BLaER1 treated with 17β-estradiol and CSF1 and Interleukin-3, amounts not matched to agents 10 nM and 100 nM (cell line): ENCODE measurements around the gene CRAT.
A peak's percentile ranks its signal among the peaks of the same experiment; 100 is the strongest.

Experiments used
- H3K27ac ChIP-seq, 11 experiments: shearing (Covaris generic); formaldehyde crosslinking; 2 replicates each; pipeline ENCODE4 v1.8.1; 2022
- H3K27me3 ChIP-seq, 11 experiments: shearing (Covaris generic); formaldehyde crosslinking; 2 replicates each; pipeline ENCODE4 v1.8.1; 2022
- H3K36me3 ChIP-seq, 11 experiments: shearing (Covaris generic); formaldehyde crosslinking; 2 replicates each; pipeline ENCODE4 v1.8.1; 2022
- H3K4me1 ChIP-seq, 10 experiments: shearing (Covaris generic); formaldehyde crosslinking; 2 replicates each; pipeline ENCODE4 v1.8.1; 2022
- H3K4me2 ChIP-seq, 11 experiments: shearing (Covaris generic); formaldehyde crosslinking; 2 replicates each; pipeline ENCODE4 v1.8.1; 2022
- H3K4me3 ChIP-seq, 10 experiments: shearing (Covaris generic); formaldehyde crosslinking; 2 replicates each; pipeline ENCODE4 v1.8.1; 2022
- H3K9ac ChIP-seq, 11 experiments: shearing (Covaris generic); formaldehyde crosslinking; 2 replicates each; pipeline ENCODE4 v1.8.1; 2022
- H3K9me3 ChIP-seq, 11 experiments: shearing (Covaris generic); formaldehyde crosslinking; replicated peaks in 1 of 11; 2 replicates each; pipeline ENCODE4 v1.8.1; 2022
- H4K20me1 ChIP-seq, 11 experiments: shearing (Covaris generic); formaldehyde crosslinking; 2 replicates each; pipeline ENCODE4 v1.8.1; 2022
- Cebpa-rat ChIP-seq, 11 experiments: shearing (Covaris generic); IDR thresholded peaks; 2 replicates each; pipeline ENCODE4 v1.8.1; 2022

CRAT gene

DNA sequence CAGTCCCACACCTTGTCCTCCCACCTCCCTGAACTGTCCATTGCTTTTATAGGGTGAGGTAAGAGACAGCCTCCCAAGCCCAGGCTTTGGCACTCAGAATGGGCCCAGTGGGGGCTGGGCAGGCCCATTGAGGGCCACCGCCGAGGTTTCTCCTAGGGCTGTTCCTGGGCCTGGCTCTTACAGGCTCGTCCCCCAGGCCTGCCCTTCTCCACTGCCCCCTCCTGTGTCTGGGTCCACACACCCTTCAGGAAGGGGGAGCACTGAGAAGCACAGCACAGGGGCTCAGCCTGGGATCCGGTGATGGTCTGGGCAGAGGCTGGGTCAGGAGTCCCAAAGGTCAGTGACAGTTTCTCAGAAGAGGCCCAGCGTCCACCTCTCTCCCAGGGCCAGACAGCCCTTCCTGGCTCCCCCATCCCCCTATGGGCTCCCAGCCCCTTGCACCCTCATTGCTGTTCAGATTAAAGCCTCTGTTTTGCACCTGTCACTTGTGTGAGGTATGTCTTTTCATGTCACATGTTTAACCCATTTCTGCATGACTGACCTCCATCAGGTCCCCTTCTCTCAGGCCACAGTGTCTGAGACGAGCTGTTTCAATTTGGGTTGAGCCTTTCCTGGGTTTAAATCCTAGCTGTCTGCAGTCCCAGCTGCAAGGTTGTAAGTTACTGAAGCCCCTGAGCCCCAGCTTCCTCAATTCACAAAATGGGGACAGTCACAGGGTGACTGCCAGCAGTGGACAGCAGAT, 38.0 kb upstream of the CRAT start:
- Histone ChIP-seq H3K36me3 (peaks cover 24 to 77% (median 45%) of the 10 kb centered on the region in 11 experiments), H3K9me3 (no peaks in the 10 kb centered on the region), H3K4me3 (no peak overlapping the region), H3K4me2 (peak overlapping the region in 6 of 11 experiments; percentile 3 to 27 (median 14); a peak in 5 of 22 replicates), H4K20me1 (peaks cover 0 to 15% (median 0%) of the 10 kb centered on the region in 11 experiments; a peak in 6 of 22 replicates), H3K27ac (peak overlapping the region in 5 of 11 experiments; percentile 15 to 44 (median 32); a peak in 8 of 22 replicates), H3K27me3 (no peaks in the 10 kb centered on the region), H3K9ac (peak overlapping the region in 8 of 11 experiments; percentile 2 to 44 (median 27); a peak in 9 of 22 replicates), H3K4me1 (peaks cover 36 to 61% (median 49%) of the 10 kb centered on the region in 10 experiments)
- TF ChIP-seq Cebpa-rat (IDR thresholded peaks at IDR 0.05), result no peak

DNA sequence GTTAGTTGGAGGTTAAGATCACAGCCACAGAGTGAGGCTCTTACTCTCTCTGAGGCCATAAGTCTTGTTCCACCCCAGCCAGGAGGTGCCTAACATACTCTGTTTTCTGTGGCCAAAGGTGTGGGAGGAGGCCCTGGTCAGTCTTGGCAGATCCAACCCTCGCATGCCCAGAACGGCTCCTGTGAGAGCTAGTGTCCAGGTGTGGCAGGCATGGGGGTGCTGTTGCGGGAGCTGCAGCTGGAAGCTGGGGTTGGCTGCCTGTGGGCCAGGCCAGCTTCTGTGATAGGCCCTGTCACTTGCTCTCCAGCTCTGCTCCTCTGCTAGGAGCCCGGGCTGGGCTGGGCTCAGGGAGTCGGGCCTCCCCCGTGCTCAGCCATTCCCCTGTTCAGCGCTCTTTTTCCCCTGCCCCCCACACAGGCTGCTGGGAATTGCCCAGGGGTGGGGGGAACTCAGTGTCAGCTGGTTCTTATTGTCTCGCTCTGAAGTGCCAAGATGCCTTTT, 35.9 kb upstream of the CRAT start:
- Histone ChIP-seq H3K27ac (peak overlapping the region in 8 of 11 experiments; percentile 33 to 55 (median 50); a peak in 12 of 22 replicates), H3K9me3 (no peaks in the 10 kb centered on the region), H3K36me3 (peaks cover 30 to 89% (median 54%) of the 10 kb centered on the region in 11 experiments), H3K4me3 (no peak overlapping the region), H4K20me1 (peaks cover 0 to 15% (median 0%) of the 10 kb centered on the region in 11 experiments; a peak in 6 of 22 replicates), H3K9ac (peak overlapping the region in 9 of 11 experiments; percentile 19 to 60 (median 31); a peak in 13 of 22 replicates), H3K4me2 (peak overlapping the region in 1 of 11 experiments; percentile 4; a peak in 2 of 22 replicates), H3K4me1 (peaks cover 58 to 83% (median 70%) of the 10 kb centered on the region in 10 experiments), H3K27me3 (no peaks in the 10 kb centered on the region)
- TF ChIP-seq Cebpa-rat (IDR thresholded peaks at IDR 0.05), result no peak

DNA sequence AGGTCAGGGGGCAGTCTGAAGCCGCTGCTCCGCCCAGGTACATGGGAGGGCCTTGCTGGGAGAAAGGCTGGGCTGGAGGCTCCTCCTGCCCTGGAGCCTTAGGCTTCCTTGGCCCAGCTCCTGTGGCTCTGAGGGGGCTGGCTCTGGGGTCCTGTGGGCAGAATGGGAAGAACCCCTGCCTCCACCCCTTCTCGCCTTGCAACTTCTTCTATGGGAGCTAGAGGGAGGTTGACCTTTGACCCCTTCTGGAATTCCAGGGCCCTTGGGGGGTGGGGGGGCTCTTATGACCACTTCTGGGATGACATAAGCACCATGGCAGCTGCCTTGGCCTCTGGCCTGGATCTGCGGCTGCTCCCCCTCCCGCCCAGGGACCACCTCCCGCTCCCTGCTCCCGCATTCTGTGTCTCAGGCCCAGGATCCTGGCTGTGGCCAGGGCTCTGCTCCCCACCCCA, 35.3 kb upstream of the CRAT start:
- H3K9ac ChIP-seq, result peak overlapping the region in 8 of 11 experiments; percentile 30 to 60 (median 40); a peak in 11 of 22 replicates
- H3K4me2 ChIP-seq, result peak overlapping the region in 7 of 11 experiments; percentile 11 to 95 (median 29); a peak in 9 of 22 replicates
- H3K4me3 ChIP-seq, result no peak overlapping the region
- H3K4me1 ChIP-seq, result peaks cover 64 to 89% (median 77%) of the 10 kb centered on the region in 10 experiments
- H4K20me1 ChIP-seq, result peaks cover 0 to 15% (median 0%) of the 10 kb centered on the region in 11 experiments; a peak in 6 of 22 replicates
- no peaks in the 10 kb centered on the region for H3K9me3 ChIP-seq
- no peaks in the 10 kb centered on the region for H3K27me3 ChIP-seq
- TF ChIP-seq Cebpa-rat (IDR thresholded peaks at IDR 0.05), result no peak
- peak overlapping the region in 9 of 11 experiments; percentile 24 to 55 (median 48); a peak in 16 of 22 replicates for H3K27ac ChIP-seq
- peaks cover 30 to 84% (median 49%) of the 10 kb centered on the region in 11 experiments for H3K36me3 ChIP-seq

GRCh38 chr9:129145316-129145715, 34.7 kb upstream of the CRAT start:
- Histone ChIP-seq H3K36me3 (peaks cover 30 to 78% (median 45%) of the 10 kb centered on the region in 11 experiments), H3K27me3 (no peaks in the 10 kb centered on the region), H3K4me2 (peak overlapping the region in 8 of 11 experiments; percentile 9 to 95 (median 26); a peak in 12 of 22 replicates), H3K9ac (peak overlapping the region in 8 of 11 experiments; percentile 13 to 60 (median 40); a peak in 11 of 22 replicates), H3K9me3 (no peaks in the 10 kb centered on the region), H3K27ac (peak overlapping the region in 9 of 11 experiments; percentile 24 to 55 (median 48); a peak in 16 of 22 replicates), H3K4me1 (peaks cover 69 to 94% (median 82%) of the 10 kb centered on the region in 10 experiments), H4K20me1 (peaks cover 0 to 15% (median 0%) of the 10 kb centered on the region in 11 experiments; a peak in 5 of 22 replicates), H3K4me3 (no peak overlapping the region)
- TF ChIP-seq Cebpa-rat (IDR thresholded peaks at IDR 0.05), result no peak

DNA sequence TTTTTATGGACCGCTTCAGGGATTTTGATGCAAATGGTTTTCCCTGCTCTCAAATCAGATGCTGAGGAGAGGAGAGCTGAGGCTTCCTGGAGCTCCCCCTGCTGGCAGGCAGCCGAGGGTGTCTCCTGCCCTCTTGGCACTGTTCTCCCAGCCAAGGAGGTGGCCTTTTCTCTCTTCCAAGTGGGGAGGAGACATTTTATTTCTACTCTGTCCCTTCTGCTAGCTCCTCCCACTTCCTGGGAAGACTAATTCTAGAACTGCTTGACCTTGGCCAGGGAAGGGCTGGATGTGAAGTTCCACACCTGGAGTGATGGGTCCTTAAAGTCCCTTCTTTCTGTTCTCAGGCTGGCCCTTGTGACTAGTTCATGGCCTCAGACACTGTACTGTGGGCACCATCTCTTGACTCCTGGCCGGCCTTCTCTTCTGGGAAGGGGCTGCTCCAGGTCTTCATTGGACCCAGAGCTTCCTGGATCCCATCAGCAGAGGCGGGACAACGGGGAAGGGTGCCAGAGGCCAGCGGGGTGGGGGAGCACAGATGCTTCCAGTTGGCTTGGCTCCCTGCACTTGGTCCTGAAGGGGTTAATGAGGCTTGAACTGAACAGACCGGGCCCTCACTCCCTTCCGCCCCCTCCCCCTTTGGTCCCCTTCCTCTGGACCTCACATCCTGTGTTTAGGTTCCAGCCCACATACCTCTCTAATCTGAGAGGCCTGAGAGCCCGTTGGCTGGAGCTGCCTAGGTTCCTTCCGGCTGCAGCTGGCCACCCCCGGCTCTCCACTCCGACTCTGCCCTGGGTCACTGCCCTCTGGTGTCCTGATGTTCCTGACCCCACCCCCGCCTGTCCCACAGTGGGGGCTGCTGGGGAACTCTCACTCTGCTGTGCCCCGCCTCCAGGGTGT, 32.7 kb upstream of the CRAT start:
- Histone ChIP-seq H3K9me3 (no peaks in the 10 kb centered on the region), H3K27ac (peak overlapping the region; percentile 24 to 100 (median 100); a peak in 20 of 22 replicates), H3K4me2 (peak overlapping the region; percentile 92 to 99 (median 94)), H4K20me1 (peaks cover 0 to 2% (median 0%) of the 10 kb centered on the region in 11 experiments; a peak in 1 of 22 replicates), H3K36me3 (peaks cover 22 to 67% (median 45%) of the 10 kb centered on the region in 11 experiments), H3K4me1 (peaks cover 76 to 93% (median 83%) of the 10 kb centered on the region in 10 experiments), H3K4me3 (peak overlapping the region in 9 of 10 experiments; percentile 39 to 62 (median 49); a peak in 18 of 20 replicates), H3K27me3 (no peaks in the 10 kb centered on the region), H3K9ac (peak overlapping the region; percentile 63 to 100 (median 93))
- TF ChIP-seq Cebpa-rat (IDR thresholded peaks at IDR 0.05), result no peak

DNA sequence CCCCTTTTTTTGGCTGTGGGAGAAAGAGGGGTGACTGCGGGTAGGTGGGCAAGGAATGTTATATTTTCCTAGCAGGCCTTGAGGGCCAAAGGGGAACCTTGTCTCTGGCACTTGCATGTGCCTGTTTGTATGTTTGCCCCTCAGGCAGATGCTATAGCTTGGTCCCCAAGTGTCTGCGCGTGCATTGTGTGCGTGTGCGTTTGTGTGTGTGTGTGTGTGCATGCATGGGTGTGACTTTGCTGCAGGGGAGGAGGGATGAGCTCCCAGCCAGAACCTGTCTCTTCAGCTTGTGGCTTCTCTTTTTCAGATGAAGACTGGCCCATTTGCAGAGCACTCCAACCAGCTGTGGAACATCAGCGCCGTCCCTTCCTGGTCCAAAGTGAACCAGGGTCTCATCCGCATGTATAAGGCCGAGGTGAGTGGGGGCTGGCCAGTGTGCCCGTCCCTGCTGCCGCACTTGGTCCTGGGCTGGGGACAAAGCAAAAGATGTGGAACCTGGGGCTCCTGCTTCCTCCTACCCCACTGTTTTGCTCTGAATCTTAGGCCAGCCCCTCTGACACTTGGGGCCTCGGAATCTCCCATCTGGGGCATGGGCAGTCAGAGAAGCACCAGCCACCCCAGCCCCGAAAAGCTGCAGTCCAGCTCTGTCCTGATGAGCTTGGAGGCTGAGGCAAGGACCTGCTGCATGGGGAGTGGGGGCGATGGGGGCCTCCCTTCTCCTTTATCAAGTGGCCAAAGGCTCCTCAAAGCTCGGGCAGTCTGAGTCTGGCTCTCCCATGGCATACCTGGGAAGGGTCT, 31.7 kb upstream of the CRAT start:
- Histone ChIP-seq H3K9ac (peak overlapping the region; percentile 44 to 100 (median 93); a peak in 18 of 22 replicates), H4K20me1 (no peaks in the 10 kb centered on the region; a peak in 1 of 22 replicates), H3K9me3 (no peaks in the 10 kb centered on the region), H3K4me3 (peak overlapping the region in 9 of 10 experiments; percentile 29 to 62 (median 52); a peak in 15 of 20 replicates), H3K27me3 (no peaks in the 10 kb centered on the region), H3K36me3 (peaks cover 31 to 69% (median 51%) of the 10 kb centered on the region in 11 experiments), H3K4me2 (peak overlapping the region; percentile 92 to 99 (median 94)), H3K4me1 (peaks cover 73 to 91% (median 82%) of the 10 kb centered on the region in 10 experiments), H3K27ac (peak overlapping the region in 10 of 11 experiments; percentile 98 to 100 (median 100); a peak in 19 of 22 replicates)
- TF ChIP-seq Cebpa-rat (IDR thresholded peaks at IDR 0.05), result no peak
